NAMALWA (cell line): Measurements from ENCODE around the gene TIA1.
"Not testable (repeated sequence)": the region's sequence is repeated elsewhere in the genome, so short reads cannot be mapped to it uniquely, and the experiment has no call there.

Experiments
- DNase-seq: peaks from one replicate; pipeline ENCODE4 v3.0.0-alpha.2; 2015; ENCODE audit warnings: low spot score

Gene TIA1

DNA sequence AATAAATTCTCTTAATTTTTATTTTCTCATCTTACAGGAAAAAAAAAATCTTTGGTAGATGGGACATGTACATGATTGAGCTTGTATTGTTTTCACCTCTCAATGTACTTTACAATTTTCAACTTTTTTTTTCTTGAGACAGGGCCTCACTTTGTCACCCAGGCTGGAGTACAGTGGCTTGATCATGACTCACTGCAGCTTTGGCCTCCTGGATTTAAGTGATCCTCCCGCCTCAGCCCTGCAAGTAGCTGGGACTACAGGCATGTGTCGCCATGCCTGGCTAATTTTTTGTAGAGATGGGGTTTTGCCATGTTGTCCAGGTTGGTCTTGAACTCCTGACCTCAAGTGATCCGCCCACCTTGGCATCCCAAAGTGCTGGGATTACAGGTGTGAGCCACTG lies 25.1 kb downstream of the TIA1 start:
- DNase-seq: not testable (repeated sequence)

DNA sequence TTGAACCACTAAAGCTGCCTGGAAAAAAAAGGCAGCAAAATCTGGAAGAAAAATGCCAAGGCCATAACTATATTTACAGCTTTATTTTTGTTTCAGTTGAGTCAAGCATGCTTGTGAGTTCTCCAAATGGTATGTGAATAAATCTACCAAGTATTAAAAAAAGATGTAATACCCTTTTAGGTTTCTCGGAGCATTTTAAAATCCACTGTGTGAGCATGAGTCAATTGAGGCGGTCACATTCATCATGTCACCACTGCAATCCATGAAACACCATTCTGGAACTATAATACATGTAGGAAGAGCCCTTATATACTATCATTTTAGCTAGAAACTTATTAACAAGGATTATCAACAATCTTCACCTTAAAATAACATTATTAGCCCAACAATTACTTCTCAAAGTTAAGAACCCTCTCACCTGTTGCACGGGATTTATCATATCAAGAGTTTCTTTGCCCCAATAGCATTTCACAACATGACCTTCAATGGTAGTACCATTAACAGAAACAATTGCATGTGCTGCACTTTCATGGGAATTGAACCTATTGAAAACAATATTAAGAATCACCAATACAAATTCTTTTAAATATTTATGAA lies 33.4 kb downstream of the TIA1 start:
- no peak for DNase-seq

- no peak for DNase-seq
Observed at GRCh38 chr2:70214365-70214764, 34.1 kb downstream of the TIA1 start.

GRCh38 chr2:70212298-70212932 lies 36.0 kb downstream of the TIA1 start:
- DNase-seq: no peak

GRCh38 chr2:70211595-70211994 lies 36.8 kb downstream of the TIA1 start:
- DNase-seq: no peak

DNA sequence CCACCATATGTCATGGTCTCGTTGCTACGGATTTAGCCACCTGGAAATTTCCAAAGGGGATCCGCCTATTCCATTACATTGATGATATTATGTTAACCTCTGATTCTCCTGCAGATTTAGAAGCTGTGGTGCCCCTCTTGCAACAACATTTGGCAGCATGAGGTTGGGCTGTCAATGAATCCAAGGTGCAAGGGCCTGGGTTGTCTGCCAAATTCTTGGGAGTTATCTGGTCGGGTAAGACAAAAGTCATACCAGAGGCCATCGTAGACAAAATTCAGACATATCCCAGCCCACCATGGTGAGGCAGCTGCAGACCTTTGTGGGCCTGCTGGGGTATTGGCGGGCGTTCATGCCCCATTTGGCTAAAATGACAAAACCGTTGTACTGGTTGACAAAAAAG lies 44.0 kb downstream of the TIA1 start:
- DNase-seq: no peak

DNA sequence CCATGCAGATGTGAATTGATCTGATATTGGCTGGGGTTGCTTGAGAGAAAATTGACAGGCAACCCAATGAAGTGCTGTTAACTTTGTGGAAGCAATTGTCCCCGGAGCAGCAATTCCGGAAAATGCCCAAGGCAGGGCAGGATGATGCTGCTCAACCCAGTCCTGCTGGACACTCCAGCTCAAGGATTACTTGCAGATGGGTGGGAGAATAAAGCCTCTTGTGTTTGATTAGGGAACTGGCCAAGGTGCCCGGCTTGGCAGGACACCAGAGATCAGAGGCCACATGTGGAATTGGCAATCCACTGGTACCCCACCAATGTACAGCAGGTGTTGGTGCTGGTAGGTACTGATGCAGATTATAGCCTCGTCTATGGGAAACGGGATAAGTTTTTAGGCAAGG lies 45.3 kb downstream of the TIA1 start:
- DNase-seq: no peak

DNA sequence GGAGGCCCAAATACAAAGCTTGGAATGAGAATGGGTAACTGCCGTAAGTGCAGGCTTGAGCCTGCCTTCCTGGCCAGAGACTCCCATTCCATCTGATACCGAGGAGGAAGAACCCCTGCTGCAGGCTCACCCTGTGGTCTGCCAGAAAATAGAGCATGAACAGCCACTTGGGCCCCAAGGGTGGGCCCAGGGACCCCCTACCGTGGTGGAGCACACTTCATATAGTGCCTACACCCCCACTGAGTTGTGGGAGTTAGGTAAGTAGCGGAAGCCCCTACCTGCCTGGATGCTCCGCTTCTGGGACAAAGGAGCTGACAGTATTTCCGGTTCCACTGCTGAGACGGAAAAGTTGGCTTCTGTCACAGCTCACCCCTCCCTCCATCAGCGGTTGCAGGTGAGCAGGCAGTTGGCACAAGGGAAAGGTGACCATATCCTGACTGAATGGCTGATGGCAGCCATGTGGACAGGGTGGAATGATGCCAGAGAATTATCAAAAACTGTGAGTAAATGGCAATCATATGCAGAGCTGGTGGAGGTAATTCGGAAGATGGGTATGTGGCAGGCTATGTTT lies 46.1 kb downstream of the TIA1 start:
- DNase-seq: no peak

DNA sequence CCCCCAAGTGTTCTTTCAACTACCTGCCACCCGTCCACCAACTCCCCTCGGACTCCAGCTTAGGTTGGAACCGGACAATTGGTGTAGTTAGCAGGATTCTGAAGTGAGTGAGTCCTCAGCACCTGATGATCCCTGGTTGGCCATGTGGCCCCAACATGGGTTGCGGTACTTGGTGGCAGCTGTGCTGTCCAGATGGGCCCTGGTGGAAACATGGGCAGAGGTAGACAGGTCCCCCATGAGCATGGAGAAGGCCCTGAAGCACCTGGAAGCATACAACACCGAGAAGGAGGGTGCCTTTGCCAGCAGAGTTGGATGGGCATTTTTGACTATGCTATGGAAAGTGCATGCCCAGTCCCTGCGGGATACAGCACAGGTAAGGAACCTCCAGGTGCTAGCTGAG lies 46.6 kb downstream of the TIA1 start:
- DNase-seq: no peak

- no peak for DNase-seq
Observed at GRCh38 chr2:70201225-70201768, 47.1 kb downstream of the TIA1 start.

GRCh38 chr2:70199320-70199864 lies 49.0 kb downstream of the TIA1 start:
- peak; percentile 17 for DNase-seq

DNA sequence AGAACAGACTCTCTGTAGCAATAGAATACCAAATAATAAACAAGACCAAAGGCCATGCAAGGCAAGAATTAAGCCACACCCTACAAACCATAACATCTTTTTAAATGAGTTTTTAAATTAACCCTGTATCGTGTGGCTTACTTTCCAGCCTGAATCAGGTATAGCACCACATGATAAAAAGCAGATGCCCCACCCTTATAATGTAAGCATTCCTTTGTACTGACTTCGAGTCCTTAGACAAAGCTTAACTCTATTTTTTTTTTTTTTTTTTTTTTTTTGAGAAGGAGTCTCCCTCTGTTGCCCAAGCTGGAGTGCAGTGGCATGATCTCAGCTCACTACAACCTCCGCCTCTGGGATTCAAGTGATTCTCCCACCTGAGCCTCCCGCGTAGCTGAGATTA lies 55.9 kb downstream of the TIA1 start:
- DNase-seq: no peak

GRCh38 chr2:70191244-70191735 lies 57.1 kb downstream of the TIA1 start:
- DNase-seq: no peak

GRCh38 chr2:70190418-70191243 lies 57.8 kb downstream of the TIA1 start, which contains the start of gene C2orf42:
Gene C2orf42, minus strand, starts transcription at chr2:70191019. Its CDS starts 9,034 bp downstream, at chr2:70181985.
- DNase-seq: peak; percentile 98

DNA sequence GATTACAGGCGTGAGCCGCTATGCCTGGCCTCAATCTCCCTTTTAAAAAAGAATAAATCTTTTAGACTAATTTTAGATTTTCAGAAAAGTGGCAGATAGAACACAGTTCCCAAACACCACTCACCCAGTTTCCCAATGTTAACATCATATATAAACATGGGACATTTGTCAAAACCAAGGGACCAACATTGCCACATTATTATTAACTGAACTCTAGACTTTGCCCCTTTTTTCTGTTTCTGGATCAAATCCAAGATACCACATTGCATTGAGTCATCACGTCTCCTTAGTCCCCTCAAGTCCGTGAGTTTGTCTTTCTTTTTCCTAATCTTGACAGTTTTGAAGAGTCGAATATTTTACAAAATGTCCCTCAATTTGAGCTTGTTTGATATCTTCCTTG lies 60.0 kb downstream of the TIA1 start:
- no peak for DNase-seq

GRCh38 chr2:70187170-70187569 lies 61.3 kb downstream of the TIA1 start:
- not testable (repeated sequence) for DNase-seq

DNA sequence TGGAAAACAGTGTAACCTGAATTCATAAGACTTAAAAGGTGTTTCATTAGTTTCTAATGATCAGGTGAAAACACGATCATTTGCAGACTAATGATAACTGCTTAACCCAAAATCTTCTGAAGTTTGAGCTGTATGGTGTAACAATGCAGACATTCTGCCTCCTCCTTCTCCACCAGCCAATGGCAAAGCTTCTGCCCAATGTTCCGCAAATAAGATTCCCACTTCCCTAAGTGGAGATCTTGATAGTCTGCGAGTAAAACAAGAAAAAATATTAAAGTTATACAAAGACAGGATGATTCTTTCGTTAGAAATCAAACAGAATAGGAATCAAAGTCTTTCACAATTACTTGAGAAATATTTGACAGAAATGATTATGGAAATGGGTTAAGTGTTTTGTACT lies 65.7 kb downstream of the TIA1 start:
- no peak for DNase-seq

- DNase-seq: peak; percentile 48
Observed at GRCh38 chr2:70181363-70181956, 67.0 kb downstream of the TIA1 start.

- no peak for DNase-seq
Observed at GRCh38 chr2:70173520-70173919, 74.9 kb downstream of the TIA1 start.

GRCh38 chr2:70169654-70170245 lies 78.7 kb downstream of the TIA1 start:
- DNase-seq: not testable (repeated sequence)

GRCh38 chr2:70161069-70161534 lies 87.3 kb downstream of the TIA1 start:
- DNase-seq: no peak
